IPS-15b (cell line): Measurements from ENCODE around the gene TRIM15.
A peak's percentile ranks its signal among the peaks of the same experiment; 100 is the strongest.
"Not testable (repeated sequence)": the region's sequence is repeated elsewhere in the genome, so short reads cannot be mapped to it uniquely, and the experiment has no call there.

Source experiments
- H3K27me3 ChIP-seq: one replicate; pipeline ENCODE4 v1.6.1; 2013; ENCODE audit warnings: low read length; ENCODE audit not compliant: control insufficient read depth, insufficient read depth
- H3K36me3 ChIP-seq: one replicate; pipeline ENCODE4 v1.6.1; 2013; ENCODE audit warnings: low read length; ENCODE audit not compliant: control insufficient read depth, insufficient read depth
- H3K4me1 ChIP-seq: one replicate; pipeline ENCODE4 v1.6.1; 2013; ENCODE audit warnings: mild to moderate bottlenecking, low read length; ENCODE audit not compliant: control insufficient read depth, insufficient read depth
- H3K4me3 ChIP-seq: one replicate; pipeline ENCODE4 v1.5.1; 2013; ENCODE audit warnings: low read depth, low read length
- H3K9ac ChIP-seq: one replicate; pipeline ENCODE4 v1.6.1; 2013; ENCODE audit warnings: low read depth, mild to moderate bottlenecking, low read length
- H3K9me3 ChIP-seq: one replicate; pipeline ENCODE4 v1.6.1; 2013; ENCODE audit warnings: mild to moderate bottlenecking, low read length; ENCODE audit not compliant: control insufficient read depth, insufficient read depth

Gene TRIM15

DNA sequence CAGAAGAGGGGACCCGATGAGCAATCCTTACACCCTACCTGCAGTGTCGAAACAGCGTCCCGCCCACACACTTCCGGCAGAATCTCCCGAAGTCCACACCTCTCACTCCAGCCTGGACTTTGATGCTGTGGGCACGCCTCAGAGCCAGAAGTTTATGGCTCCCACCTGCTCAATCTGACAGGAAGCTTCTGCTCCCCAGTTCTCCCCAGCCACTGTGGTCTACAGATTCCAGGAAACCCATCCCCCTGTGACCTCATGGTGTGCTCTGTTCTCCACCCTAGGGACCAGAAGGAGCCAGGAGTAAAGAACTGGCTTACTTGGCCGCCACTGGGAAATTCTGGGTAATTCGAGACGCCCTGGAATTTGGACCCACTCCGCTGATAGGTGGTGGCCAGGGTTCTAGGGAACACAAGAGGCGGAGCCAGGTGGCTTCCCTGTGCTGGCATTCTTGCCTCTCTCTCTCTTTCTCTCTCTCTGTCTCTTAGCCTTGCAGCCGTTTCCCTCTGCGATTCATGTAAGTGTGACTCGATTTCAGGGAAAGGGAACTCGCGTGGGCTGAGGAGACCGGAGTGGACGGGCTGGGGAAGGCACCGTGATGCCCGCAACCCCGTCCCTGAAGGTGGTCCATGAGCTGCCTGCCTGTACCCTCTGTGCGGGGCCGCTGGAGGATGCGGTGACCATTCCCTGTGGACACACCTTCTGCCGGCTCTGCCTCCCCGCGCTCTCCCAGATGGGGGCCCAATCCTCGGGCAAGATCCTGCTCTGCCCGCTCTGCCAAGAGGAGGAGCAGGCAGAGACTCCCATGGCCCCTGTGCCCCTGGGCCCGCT is at the start of gene TRIM15:
TRIM15 (plus strand) TSS at position 457 of the 828 bp plus-strand sequence; CDS start at position 596, 139 bp downstream.
- Histone ChIP-seq H3K4me3 (peak within 1 kb of the TSS; percentile 3), H3K27me3 (peaks cover 27% of the 10 kb centered on the region), H3K4me1 (no peaks in the 10 kb centered on the region), H3K36me3 (no peaks in the 10 kb centered on the region), H3K9ac (no peak within 1 kb of the TSS), H3K9me3 (no peaks in the 10 kb centered on the region)

DNA sequence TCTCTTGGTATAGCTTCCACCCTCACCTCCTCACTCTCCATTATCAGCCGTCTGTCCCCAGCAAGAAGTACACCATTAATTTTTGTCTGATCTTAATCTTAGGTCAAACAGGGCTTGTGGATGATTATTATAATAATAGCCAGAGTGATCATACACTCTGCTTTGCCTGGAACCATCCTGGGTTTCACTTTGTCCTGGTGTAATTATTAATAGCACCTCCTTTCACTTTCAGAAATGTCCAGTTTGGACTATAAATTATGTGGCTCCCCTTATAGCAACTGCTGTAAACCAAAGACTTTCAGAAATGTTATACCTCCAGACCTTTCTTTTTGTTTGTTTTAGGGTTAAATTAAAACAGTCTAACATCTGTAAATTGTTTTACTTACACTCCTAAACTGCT is 49.5 kb upstream of the TRIM15 start:
- no peaks in the 10 kb centered on the region for H3K9me3 ChIP-seq
- H3K4me3 ChIP-seq = no peak overlapping the region
- peaks cover 42% of the 10 kb centered on the region for H3K27me3 ChIP-seq
- H3K4me1 ChIP-seq = no peaks in the 10 kb centered on the region
- no peaks in the 10 kb centered on the region for H3K36me3 ChIP-seq
- no peak overlapping the region for H3K9ac ChIP-seq

DNA sequence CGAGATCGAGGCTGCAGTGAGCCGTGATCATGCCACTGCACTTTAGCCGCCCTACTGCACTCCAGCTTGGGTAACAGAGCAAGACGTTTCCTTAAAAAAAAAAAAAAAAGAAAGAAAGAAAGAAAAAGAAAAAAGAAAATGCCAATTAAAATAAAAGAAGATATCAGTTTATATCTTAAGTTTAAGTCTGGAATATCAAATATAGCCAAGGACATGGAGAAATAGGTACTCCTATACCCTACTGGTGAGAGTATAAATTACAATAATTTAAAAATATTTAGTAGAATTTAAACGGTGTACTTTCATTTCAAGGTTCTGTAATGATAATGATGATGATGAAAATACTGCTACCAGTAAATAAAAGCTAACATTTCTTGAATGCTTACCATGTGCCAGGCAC is 46.6 kb upstream of the TRIM15 start:
- Histone ChIP-seq H3K4me3 (no peak overlapping the region), H3K9me3 (no peaks in the 10 kb centered on the region), H3K36me3 (no peaks in the 10 kb centered on the region), H3K27me3 (peaks cover 28% of the 10 kb centered on the region), H3K9ac (no peak overlapping the region), H3K4me1 (no peaks in the 10 kb centered on the region)

DNA sequence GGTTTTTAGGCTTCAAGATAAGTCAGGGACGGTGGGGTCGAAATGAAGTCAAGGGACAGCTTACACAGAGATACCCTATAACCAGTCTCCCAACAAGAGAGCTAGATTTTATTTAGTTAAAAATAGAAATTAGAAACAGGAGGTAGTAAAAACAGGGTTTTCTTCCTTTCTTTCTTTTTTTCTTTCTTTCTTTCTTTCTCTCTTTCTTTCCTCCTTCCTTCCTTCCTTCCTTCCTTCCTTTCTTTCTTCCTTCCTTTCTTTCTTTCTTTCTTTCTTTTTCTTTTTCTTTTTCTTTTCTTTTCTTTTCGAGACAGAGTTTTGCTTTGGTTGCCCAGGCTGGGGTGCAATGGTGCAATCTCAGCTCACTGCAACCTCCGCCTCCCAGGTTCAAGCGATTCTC is 44.7 kb upstream of the TRIM15 start:
- not testable (repeated sequence) for H3K9ac ChIP-seq, H3K27me3 ChIP-seq, H3K36me3 ChIP-seq, H3K4me3 ChIP-seq, H3K9me3 ChIP-seq, H3K4me1 ChIP-seq

DNA sequence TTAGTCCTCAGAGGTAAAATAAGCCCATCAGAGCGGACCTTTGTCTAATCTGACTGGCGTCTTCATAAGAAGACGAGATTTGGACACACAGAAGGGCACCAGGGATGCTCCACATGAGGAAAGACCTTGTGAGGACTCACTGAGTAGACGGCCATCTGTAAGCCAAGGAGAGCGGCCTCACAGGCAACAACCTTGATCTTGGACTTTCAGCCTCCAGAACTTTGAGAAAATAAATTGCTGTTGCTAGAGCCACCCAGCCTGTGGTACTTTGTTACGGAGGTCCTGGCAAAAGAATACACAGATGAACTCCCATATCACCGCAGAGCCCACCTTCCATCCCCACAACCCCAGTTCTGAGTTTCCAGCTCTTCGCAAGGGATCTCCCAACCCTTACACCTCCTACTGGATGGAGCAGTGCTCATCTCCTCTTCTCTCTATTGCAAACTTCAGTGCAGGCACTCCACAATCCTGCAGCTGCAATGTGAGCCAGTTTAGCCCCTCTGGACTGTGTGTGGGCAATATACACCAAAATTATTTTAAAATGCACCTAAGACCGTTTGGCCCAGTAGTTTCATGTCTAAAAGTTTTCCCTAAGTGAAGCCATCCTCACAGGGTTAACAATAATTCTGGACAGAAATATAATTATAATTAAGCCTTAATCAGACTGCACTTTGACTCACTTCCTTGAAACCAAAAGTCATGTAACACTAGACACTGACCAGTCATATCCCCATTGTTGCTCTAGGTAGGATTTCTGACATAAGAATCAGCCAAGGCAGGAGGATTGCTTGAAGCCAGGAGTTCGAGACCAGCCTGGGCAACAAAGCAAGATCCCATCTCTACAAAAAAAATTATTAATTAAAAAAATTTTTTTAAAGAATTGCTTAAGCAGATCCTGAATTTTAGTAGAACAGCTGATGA is 41.6 kb upstream of the TRIM15 start:
- H3K27me3 ChIP-seq = peaks cover 26% of the 10 kb centered on the region
- no peaks in the 10 kb centered on the region for H3K36me3 ChIP-seq
- H3K4me1 ChIP-seq = no peaks in the 10 kb centered on the region
- H3K9me3 ChIP-seq = no peaks in the 10 kb centered on the region
- H3K9ac ChIP-seq = no peak overlapping the region
- H3K4me3 ChIP-seq = no peak overlapping the region

DNA sequence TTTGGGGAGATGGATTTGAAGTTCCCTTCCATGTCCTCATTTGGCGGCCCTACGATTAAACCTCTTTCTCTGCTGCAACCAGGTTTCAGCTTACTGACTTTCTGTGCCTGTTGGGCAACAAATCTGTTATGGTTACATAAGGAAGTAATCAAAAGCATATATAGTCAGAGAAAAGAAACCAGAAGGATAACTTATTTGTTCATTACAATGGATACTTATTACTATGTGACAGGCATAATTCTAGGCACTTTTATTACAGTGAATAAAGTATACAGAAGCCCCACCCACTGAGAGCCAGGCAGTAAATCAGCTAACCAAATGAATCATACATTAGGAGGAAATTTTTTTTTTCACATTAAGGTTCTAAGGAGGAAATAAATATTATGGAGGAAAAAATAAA is 40.8 kb upstream of the TRIM15 start:
- H3K9ac ChIP-seq = no peak overlapping the region
- H3K36me3 ChIP-seq = no peaks in the 10 kb centered on the region
- H3K4me1 ChIP-seq = no peaks in the 10 kb centered on the region

DNA sequence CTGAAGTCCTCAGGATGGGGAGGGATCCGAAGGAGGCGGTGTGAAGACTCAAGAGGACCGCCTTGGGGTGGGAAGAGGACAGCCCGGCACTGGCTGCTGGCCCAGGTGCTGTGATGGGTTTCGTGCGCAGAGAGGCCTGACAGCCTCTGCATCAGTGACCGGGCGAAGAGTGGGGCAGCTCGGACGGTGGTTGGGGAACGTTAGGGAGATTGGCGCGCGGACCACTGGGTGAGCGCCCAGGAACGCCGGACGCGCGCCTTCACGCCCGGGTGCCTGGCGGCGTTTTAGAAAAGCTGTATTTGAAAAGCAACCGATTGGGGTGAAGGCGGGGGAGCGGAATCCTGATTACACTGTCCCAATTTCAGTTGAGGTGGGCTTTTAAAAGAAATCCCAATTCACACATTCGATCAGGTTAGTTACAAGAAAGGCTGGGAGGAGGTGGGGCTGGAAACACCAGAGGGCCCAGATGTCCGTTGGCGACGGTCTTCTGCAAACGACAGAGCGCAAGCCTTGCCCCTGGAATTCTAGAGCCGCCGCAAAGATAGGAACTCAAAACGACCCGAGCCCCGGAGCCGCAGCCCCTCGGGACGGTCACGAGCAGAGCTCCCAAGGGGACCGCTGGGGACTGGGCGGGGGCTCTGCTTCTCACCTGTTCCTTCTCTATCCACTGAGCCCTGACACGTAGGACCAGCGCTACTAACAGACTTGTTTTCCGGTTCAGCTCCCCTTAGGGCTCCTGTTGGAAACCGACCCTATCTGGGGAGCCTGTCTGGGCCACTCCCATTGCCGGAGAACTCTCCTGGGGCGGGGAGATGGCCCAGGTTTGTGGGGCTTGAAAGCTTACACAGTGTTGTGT is 35.9 kb upstream of the TRIM15 start:
- H3K4me3 ChIP-seq = peak overlapping the region; percentile 70
- H3K4me1 ChIP-seq = no peaks in the 10 kb centered on the region
- H3K36me3 ChIP-seq = no peaks in the 10 kb centered on the region
- peaks cover 79% of the 10 kb centered on the region for H3K27me3 ChIP-seq
- no peak overlapping the region for H3K9ac ChIP-seq
- no peaks in the 10 kb centered on the region for H3K9me3 ChIP-seq

More for the DNA sequence above, 40.8 kb upstream of the TRIM15 start:
- H3K27me3 ChIP-seq = peaks cover 34% of the 10 kb centered on the region
- H3K4me3 ChIP-seq = no peak overlapping the region
- no peaks in the 10 kb centered on the region for H3K9me3 ChIP-seq

DNA sequence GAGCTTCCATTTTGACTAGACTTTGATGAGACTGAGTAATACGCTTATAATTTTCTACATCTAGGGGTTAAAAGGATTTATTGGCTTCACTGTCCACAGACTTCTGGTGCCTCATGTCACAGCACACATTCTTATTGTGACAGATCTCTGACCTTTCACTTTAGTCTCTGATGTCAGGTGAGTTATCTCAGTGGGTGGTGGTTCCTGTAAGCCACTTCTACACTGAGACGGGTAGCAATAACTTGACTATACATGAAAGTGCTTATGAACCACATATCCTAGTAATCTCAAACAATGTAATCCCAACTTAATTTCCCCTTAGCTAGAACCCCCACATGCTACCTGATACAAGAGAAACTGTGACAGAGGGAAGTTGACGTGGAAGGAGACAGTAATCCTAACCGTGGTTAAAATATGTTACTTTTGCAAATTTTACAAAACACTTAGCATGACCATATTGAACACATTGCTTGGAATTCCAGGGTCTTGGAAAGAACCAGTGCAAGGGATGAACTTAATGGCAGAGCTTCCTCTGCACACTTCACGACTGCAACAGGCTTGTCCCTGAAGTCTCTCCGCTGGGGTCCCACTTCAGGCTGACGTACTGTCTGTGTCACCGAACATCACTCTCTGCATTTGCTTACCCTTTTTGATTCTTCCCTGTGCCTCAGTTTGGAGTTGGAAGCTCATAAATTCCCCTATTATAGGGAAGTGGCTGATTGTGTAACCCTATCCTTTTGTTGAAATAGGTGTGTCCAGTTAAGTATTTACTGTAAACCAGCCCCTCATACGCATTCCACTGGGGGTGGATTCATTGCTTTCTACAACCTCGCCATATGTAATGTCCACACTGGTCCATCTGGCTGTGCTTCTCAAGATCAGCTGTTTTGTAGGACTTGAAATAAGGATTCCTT is 33.8 kb upstream of the TRIM15 start:
- H3K4me3 ChIP-seq = no peak overlapping the region
- H3K4me1 ChIP-seq = no peaks in the 10 kb centered on the region
- H3K9me3 ChIP-seq = no peaks in the 10 kb centered on the region
- peaks cover 79% of the 10 kb centered on the region for H3K27me3 ChIP-seq
- no peak overlapping the region for H3K9ac ChIP-seq
- no peaks in the 10 kb centered on the region for H3K36me3 ChIP-seq

DNA sequence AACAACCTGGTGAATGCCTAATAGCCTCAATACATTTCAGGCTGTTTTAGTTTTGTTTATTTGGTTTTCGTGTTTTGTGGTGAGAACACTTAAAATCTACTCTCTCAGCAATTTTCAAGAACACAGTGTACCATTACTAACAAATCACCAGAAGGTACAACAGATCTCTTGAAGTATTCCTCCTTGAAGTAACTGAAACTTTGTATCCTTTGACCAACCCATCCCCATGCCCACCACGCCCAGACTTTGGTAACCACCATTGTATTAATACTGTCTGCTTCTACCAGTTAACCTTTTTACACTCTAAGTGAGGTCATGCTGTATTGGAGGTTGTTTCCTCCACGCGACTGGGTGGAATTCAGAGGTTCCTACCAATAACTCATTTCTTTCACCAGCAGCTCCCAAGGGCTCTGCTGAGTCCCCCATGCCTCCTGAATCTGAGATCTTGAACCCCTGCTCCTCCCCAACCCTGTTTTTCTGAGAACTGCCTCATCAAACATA is 33.1 kb upstream of the TRIM15 start:
- peaks cover 72% of the 10 kb centered on the region for H3K27me3 ChIP-seq
- H3K9me3 ChIP-seq = no peaks in the 10 kb centered on the region
- H3K4me3 ChIP-seq = no peak overlapping the region
- no peaks in the 10 kb centered on the region for H3K36me3 ChIP-seq
- no peaks in the 10 kb centered on the region for H3K4me1 ChIP-seq
- no peak overlapping the region for H3K9ac ChIP-seq

DNA sequence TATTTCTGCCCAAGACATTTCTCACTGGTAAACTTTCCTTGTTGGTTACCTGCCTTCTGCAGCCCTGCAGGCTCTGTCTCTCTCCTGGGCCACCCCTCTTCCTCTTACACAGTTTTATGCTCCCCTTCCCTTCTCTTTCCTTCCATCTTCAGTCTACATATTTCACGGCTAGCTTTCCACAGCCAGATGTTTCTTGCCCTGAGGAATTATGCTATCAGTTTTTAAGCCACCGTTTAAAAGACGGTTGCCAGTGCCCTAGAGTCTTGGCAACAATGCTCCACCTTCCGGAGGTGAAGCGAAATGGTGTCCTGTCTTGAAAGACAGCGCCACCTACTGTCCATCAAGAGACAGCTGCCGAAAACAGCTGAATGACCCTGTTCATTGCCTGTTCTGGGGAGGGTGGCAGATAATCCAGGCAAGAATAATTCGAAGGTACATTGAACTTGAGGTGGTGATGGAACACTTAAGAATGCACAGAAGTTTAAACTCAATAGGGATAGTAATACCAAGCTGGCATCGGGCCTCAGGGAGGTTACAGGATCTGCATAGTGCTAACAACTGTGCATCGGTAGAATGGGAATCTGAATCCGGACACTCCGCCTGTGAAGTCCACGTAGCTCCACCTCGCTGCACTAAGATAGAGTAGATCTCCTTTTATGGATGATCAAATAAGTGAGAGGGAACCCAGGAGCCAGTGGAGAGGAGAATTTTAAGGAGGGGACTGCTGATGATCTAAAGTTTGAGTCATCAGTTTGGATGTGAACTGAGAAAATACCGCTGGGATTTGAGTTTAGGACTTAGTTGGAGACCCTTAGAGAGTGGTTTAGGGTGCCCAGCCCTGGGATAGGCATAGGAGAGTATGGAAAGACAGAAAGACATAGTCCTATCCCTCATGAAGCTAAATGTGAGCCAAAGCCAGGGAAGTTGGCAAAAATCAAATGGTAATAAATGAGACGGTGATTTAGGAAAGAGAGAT is 32.2 kb upstream of the TRIM15 start:
- H3K4me3 ChIP-seq = peak overlapping the region; percentile 14
- peaks cover 64% of the 10 kb centered on the region for H3K27me3 ChIP-seq
- H3K36me3 ChIP-seq = no peaks in the 10 kb centered on the region
- no peak overlapping the region for H3K9ac ChIP-seq
- no peaks in the 10 kb centered on the region for H3K9me3 ChIP-seq
- no peaks in the 10 kb centered on the region for H3K4me1 ChIP-seq
